Stomach smooth muscle (tissue), 2 donors: ENCODE data around the gene API5.

Experiments
- H3K27ac ChIP-seq: one replicate; pipeline ENCODE4 v1.7.0; 2013; ENCODE audit warnings: mild to moderate bottlenecking, low read length, inconsistent platforms
- H3K27me3 ChIP-seq, 2 donors: one replicate each; pipeline ENCODE4 v1.7.0; 2013; ENCODE audit warnings: low read length in 2 of 2; ENCODE audit not compliant: insufficient read depth in 2 of 2, control insufficient read depth in 1 of 2
- H3K36me3 ChIP-seq, 2 donors: one replicate each; pipeline ENCODE4 v1.7.0; 2013; ENCODE audit warnings: low read length in 2 of 2; ENCODE audit not compliant: control insufficient read depth in 2 of 2, insufficient read depth in 2 of 2
- H3K4me1 ChIP-seq: one replicate; pipeline ENCODE4 v1.7.0; 2013; ENCODE audit warnings: low read length; ENCODE audit not compliant: control insufficient read depth, insufficient read depth
- H3K4me3 ChIP-seq, 2 donors: one replicate each; pipeline ENCODE4 v1.7.0; 2013; ENCODE audit warnings: low read length in 2 of 2
- H3K9ac ChIP-seq, 2 donors: one replicate each; pipeline ENCODE4 v1.7.0; 2013; ENCODE audit warnings: low read length in 2 of 2, mild to moderate bottlenecking in 1 of 2
- H3K9me3 ChIP-seq, 2 donors: one replicate each; pipeline ENCODE4 v1.7.0; 2013; ENCODE audit warnings: low read length in 2 of 2; ENCODE audit not compliant: control insufficient read depth in 2 of 2
- donor health status: healthy.
- donor health status: Pancreatic carcinoma.

API5 gene

GRCh38 chr11:43392713-43393112 lies 80.9 kb downstream of the API5 start:
- no peaks in the 10 kb centered on the region for H3K27me3 ChIP-seq
- no peak overlapping the region for H3K9ac ChIP-seq
- H3K27ac ChIP-seq: no peak overlapping the region
- peaks cover 17 to 41% of the 10 kb centered on the region in 2 donors for H3K36me3 ChIP-seq
- no peaks in the 10 kb centered on the region for H3K4me1 ChIP-seq
- H3K9me3 ChIP-seq: no peaks in the 10 kb centered on the region
- H3K4me3 ChIP-seq: no peak overlapping the region

DNA sequence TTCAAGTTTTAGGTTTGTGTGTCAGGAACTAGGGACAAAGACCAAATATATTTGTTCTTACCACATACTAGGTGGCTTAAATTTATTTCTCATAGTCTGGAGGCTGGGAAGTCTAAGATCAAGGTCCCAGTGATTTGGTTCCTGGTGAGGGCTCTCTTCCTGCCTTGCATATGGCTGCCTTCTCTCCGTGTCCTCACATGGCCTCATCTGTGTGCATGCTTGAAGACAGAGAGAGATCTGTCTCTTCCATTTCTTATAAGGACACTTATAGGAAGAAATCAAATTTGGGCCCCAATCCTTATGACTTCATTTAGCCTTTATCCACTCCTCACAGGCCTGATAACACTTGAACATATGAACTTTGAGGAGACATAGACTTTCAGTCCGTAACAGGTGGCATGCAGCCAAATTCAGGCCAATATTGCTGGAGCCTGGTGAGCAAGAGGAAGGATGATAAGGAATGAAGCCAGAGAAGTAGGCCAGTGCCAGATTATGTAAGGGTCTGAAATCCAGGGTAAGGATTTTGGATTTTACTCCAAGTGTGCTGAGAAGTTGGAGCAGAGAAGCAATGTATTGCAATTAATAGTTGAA lies 82.1 kb downstream of the API5 start:
- H3K27me3 ChIP-seq: no peaks in the 10 kb centered on the region
- H3K9ac ChIP-seq: no peak overlapping the region
- H3K4me1 ChIP-seq: no peaks in the 10 kb centered on the region
- H3K27ac ChIP-seq: no peak overlapping the region
- H3K36me3 ChIP-seq: peaks cover 20 to 46% of the 10 kb centered on the region in 2 donors
- H3K9me3 ChIP-seq: no peaks in the 10 kb centered on the region
- H3K4me3 ChIP-seq: no peak overlapping the region
